Caco-2 (cell line): ENCODE data around the gene VKORC1L1. TPM values are rescaled to one million over a fixed set of nuclear protein-coding genes. Genes with fewer than 3 reads are reported as not detected.
"Not testable (repeated sequence)": the region's sequence is repeated elsewhere in the genome, so short reads cannot be mapped to it uniquely, and the experiment has no call there.

ENCODE experiments used
- BruUV-seq: library from RNA; stranded (reverse); fragments of 400-500 nt; replicated peaks from 2 replicates; lab custom pipeline; 2021; lab: Mats Ljungman, UMichigan
- CTCF ChIA-PET: fragments of 300-600 bp; sonication (Branson Sonifier 250); formaldehyde crosslinking; loops from one replicate; lab custom pipeline; 2022; ENCODE audit warnings: antibody characterized with exemption; lab: Charles Lee
- POLR2A ChIA-PET: fragments of 300-600 bp; sonication (Branson Sonifier 250); formaldehyde crosslinking; loops from one replicate; lab custom pipeline; 2022; ENCODE audit warnings: antibody characterized with exemption; lab: Charles Lee
- DNase-seq, 2 experiments: peaks; one replicate each; pipeline versions ENCODE4 v3.0.0 to v3.0.0-alpha.2; 2020 to 2022
- H3K27me3 ChIP-seq: replicated peaks from 2 replicates; pipeline ENCODE4 v1.6.0; 2011; ENCODE audit warnings: low read length; ENCODE audit not compliant: control insufficient read depth, insufficient read depth
- H3K36me3 ChIP-seq: 2 replicates; pipeline ENCODE4 v1.5.1; 2011; ENCODE audit warnings: low read length; ENCODE audit not compliant: control insufficient read depth, insufficient read depth
- H3K4me1 ChIP-seq: fragments of 250-450 bp; sonication (Bioruptor Pico); 2 replicates; pipeline ENCODE4 v1.5.1; 2020; ENCODE audit warnings: mild to moderate bottlenecking
- H3K4me3 ChIP-seq: 2 replicates; pipeline ENCODE4 v1.5.1; 2011; ENCODE audit warnings: low read depth, mild to moderate bottlenecking, control low read depth, low read length
- H3K9me3 ChIP-seq: fragments of 250-450 bp; sonication (Bioruptor Pico); 2 replicates; pipeline ENCODE4 v1.5.1; 2020; ENCODE audit warnings: mild to moderate bottlenecking, moderate library complexity
- H3K27ac Mint-ChIP-seq: one replicate; pipeline ENCODE4 v1.8.0; 2022; ENCODE audit warnings: mixed read lengths; ENCODE audit not compliant: unreplicated experiment
- H3K27me3 Mint-ChIP-seq: one replicate; pipeline ENCODE4 v1.8.0; 2022; ENCODE audit warnings: mixed read lengths; ENCODE audit not compliant: insufficient read depth, unreplicated experiment
- H3K36me3 Mint-ChIP-seq: one replicate; pipeline ENCODE4 v1.8.0; 2022; ENCODE audit warnings: mild to moderate bottlenecking, mixed read lengths; ENCODE audit not compliant: insufficient read depth, unreplicated experiment
- H3K4me1 Mint-ChIP-seq: one replicate; pipeline ENCODE4 v1.8.0; 2022; ENCODE audit warnings: low read depth, mixed read lengths; ENCODE audit not compliant: unreplicated experiment
- H3K4me3 Mint-ChIP-seq: one replicate; pipeline ENCODE4 v1.8.0; 2022; ENCODE audit warnings: mild to moderate bottlenecking, moderate library complexity, mixed read lengths; ENCODE audit not compliant: unreplicated experiment
- H3K9me3 Mint-ChIP-seq: one replicate; pipeline ENCODE4 v1.8.0; 2022; ENCODE audit warnings: mixed read lengths; ENCODE audit not compliant: unreplicated experiment
- intact Hi-C: fragments of 100-400 bp; cut with micrococcal nuclease; formaldehyde crosslinking; loops from one replicate; pipeline ENCODE4 v1.10.0; 2022; ENCODE audit not compliant: unreplicated experiment
- total RNA-seq: library from RNA; stranded (reverse); gene quantifications from 2 replicates; pipeline ENCODE4 v1.2.3, GENCODE V29; 2022
- TF ChIP-seq, protein P1 (sequence below), 2 experiments: fragments of 200-600 bp in 1 of 2; IDR thresholded peaks; 1 replicate in 1 of 2; 2 replicates in 1 of 2; pipeline versions ENCODE4 v1.5.1 to v1.8.0; 2011 to 2022; ENCODE audit warnings: antibody characterized with exemption in 1 of 2, control low read depth in 1 of 2, inconsistent platforms in 1 of 2, low read depth in 1 of 2, low read length in 1 of 2, mild to moderate bottlenecking in 1 of 2, moderate library complexity in 1 of 2; ENCODE audit not compliant: insufficient read depth in 1 of 2, severe bottlenecking in 1 of 2, unreplicated experiment in 1 of 2

The VKORC1L1 gene
- total RNA-seq, 1 experiment from 2014 or later = 35.2 TPM

DNA sequence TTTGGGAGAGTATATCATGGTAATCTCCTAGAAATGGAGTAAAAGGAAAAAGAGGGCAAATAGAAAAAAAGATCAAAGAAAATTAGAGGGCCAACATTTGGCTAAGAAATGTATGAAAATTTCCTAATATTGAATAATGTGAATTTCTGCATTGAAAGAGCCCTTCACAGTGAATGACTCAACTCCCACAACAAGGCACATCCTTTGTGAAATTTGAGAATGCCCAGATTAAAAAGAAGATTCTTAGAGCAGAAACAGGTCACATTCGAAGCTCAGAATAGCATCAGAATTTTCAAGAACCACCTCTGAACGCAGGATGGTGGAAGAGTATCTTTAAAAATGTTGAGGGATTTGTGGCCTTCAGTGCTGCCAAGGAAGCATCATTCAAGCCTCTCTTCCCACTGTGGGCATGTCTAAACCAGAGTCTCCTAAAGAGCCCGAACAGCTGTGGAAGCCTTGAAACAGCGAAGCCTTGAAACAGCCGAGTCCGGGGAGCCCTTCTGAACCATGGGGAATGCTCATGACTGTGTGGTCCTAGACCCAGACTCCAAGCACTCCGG lies 65.5 kb downstream of the VKORC1L1 start:
- no peaks in the 10 kb centered on the region for H3K4me1 Mint-ChIP-seq
- DNase-seq = no peak
- Histone ChIP-seq H3K9me3 (no peaks in the 10 kb centered on the region), H3K4me1 (no peaks in the 10 kb centered on the region), H3K36me3 (no peaks in the 10 kb centered on the region), H3K4me3 (no peak overlapping the region), H3K27me3 (no peaks in the 10 kb centered on the region)
- no peak overlapping the region for H3K27ac Mint-ChIP-seq
- BruUV-seq = no TSS peak
- H3K4me3 Mint-ChIP-seq = no peak overlapping the region
- ChIA-PET CTCF (no interaction called here), POLR2A (no interaction called here)
- H3K9me3 Mint-ChIP-seq = no peaks in the 10 kb centered on the region
- no peaks in the 10 kb centered on the region for H3K27me3 Mint-ChIP-seq
- intact Hi-C loops = no loop called here
- H3K36me3 Mint-ChIP-seq = peaks cover 8% of the 10 kb centered on the region
- TF ChIP-seq, protein P1, sequence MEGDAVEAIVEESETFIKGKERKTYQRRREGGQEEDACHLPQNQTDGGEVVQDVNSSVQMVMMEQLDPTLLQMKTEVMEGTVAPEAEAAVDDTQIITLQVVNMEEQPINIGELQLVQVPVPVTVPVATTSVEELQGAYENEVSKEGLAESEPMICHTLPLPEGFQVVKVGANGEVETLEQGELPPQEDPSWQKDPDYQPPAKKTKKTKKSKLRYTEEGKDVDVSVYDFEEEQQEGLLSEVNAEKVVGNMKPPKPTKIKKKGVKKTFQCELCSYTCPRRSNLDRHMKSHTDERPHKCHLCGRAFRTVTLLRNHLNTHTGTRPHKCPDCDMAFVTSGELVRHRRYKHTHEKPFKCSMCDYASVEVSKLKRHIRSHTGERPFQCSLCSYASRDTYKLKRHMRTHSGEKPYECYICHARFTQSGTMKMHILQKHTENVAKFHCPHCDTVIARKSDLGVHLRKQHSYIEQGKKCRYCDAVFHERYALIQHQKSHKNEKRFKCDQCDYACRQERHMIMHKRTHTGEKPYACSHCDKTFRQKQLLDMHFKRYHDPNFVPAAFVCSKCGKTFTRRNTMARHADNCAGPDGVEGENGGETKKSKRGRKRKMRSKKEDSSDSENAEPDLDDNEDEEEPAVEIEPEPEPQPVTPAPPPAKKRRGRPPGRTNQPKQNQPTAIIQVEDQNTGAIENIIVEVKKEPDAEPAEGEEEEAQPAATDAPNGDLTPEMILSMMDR (IDR thresholded peaks at IDR 0.05; ENCODE audit: insufficient read depth in 1 of 2, low read depth in 1 of 2, low read length in 1 of 2, severe bottlenecking in 1 of 2, unreplicated experiment in 1 of 2) = no peak

DNA sequence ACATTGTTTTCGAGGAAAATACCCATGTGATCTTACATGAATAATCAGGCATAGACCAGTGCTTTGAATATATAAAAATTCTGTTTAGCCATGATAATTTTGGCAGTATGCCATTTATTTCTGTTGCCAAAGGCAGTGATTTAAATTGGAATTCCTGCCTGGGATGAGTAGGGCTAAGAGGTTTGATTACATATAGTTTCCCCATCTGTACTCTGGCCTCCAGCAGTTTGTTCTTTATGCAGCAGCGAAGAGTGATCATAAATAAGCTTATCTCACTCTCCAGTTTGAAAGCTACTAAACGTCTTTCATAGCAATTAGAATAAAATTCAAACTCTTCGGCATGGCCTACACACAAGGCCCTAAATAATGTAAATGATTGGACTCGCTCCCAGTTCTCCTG lies 72.9 kb downstream of the VKORC1L1 start:
- not testable (repeated sequence) for H3K4me1 Mint-ChIP-seq, H3K9me3 Mint-ChIP-seq

DNA sequence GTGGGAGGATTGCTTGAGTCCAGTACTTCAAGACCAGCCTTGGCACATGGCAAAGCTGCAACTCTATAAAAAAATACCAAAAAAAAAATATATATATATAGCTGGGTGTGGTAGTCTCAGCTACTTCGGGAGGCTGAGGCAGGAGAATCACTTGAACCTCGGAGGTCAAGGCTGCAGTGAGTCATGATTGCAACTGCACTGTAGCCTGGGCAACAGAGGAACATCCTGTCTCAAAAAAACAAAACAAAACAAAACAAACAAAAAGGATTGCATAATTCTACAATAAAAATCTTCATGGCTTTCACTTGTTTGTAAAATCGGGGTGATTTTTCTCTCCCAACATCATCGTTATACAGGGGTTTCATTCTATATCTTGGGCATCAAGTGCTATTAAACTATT lies 74.0 kb downstream of the VKORC1L1 start:
- Histone ChIP-seq H3K4me3 (no peak overlapping the region), H3K27me3 (no peaks in the 10 kb centered on the region), H3K4me1 (no peaks in the 10 kb centered on the region), H3K9me3 (no peaks in the 10 kb centered on the region), H3K36me3 (no peaks in the 10 kb centered on the region)
- Mint-ChIP-seq H3K4me1 (no peaks in the 10 kb centered on the region), H3K27ac (no peak overlapping the region), H3K27me3 (no peaks in the 10 kb centered on the region), H3K9me3 (no peaks in the 10 kb centered on the region), H3K36me3 (no peaks in the 10 kb centered on the region), H3K4me3 (no peak overlapping the region)
- CTCF ChIA-PET = no interaction called here
- POLR2A ChIA-PET = no interaction called here
- intact Hi-C loops = no loop called here
- no TSS peak for BruUV-seq
- TF ChIP-seq, protein P1 (IDR thresholded peaks at IDR 0.05; ENCODE audit: insufficient read depth in 1 of 2, low read depth in 1 of 2, low read length in 1 of 2, severe bottlenecking in 1 of 2, unreplicated experiment in 1 of 2) = no peak
- no peak for DNase-seq

More for the DNA sequence above, 72.9 kb downstream of the VKORC1L1 start:
- H3K27ac Mint-ChIP-seq, H3K4me3 ChIP-seq, H3K27me3 ChIP-seq, BruUV-seq, H3K36me3 Mint-ChIP-seq, H3K4me3 Mint-ChIP-seq, CTCF ChIA-PET, POLR2A ChIA-PET, H3K36me3 ChIP-seq, intact Hi-C loops, H3K9me3 ChIP-seq, H3K27me3 Mint-ChIP-seq, H3K4me1 ChIP-seq, DNase-seq: not testable (repeated sequence)
